ENCODE measurements around the gene ZMAT3.

GRCh38 chr3:179107617-179108016 lies 36.0 kb upstream of the ZMAT3 start:
- TF ChIP-seq POU2F2 (IDR thresholded peaks at IDR 0.05; ENCODE audit: low read depth, low read length): no peak
- no peak for TF ChIP-seq POLR2AphosphoS5 (IDR thresholded peaks at IDR 0.05; ENCODE audit: low read depth, low read length)
- no peak for TF ChIP-seq TAF1 (IDR thresholded peaks at IDR 0.05; ENCODE audit: low read depth, low read length)
- TF ChIP-seq SPI1 (IDR thresholded peaks at IDR 0.05; ENCODE audit: low read depth, low read length): no peak
- TF ChIP-seq POLR2A (IDR thresholded peaks at IDR 0.05; ENCODE audit: low read depth, low read length): no peak

Measured in GM12891 (cell line).